Testis (tissue), 2 donors: ENCODE measurements around the gene CFAP77.

Experiments
- POLR2A ChIP-seq: fragments of 450-650 bp; IDR thresholded peaks from one replicate; pipeline ENCODE4 v1.6.1; 2017; ENCODE audit warnings: antibody characterized with exemption, mild to moderate bottlenecking, moderate library complexity
- TF ChIP-seq, protein P1 (sequence below), 3 experiments: fragments of 450-650 bp in 2 of 3; fragments of 200-600 bp in 1 of 3; sonication (generic) in 1 of 3; IDR thresholded peaks; one replicate each; pipeline ENCODE4 v1.5.1; 2016 to 2019; ENCODE audit warnings: antibody characterized with exemption in 3 of 3, mild to moderate bottlenecking in 2 of 3, moderate library complexity in 1 of 3

GRCh38 chr9:132488626-132489025, 78.6 kb downstream of the CFAP77 start:
- TF ChIP-seq, protein P1, sequence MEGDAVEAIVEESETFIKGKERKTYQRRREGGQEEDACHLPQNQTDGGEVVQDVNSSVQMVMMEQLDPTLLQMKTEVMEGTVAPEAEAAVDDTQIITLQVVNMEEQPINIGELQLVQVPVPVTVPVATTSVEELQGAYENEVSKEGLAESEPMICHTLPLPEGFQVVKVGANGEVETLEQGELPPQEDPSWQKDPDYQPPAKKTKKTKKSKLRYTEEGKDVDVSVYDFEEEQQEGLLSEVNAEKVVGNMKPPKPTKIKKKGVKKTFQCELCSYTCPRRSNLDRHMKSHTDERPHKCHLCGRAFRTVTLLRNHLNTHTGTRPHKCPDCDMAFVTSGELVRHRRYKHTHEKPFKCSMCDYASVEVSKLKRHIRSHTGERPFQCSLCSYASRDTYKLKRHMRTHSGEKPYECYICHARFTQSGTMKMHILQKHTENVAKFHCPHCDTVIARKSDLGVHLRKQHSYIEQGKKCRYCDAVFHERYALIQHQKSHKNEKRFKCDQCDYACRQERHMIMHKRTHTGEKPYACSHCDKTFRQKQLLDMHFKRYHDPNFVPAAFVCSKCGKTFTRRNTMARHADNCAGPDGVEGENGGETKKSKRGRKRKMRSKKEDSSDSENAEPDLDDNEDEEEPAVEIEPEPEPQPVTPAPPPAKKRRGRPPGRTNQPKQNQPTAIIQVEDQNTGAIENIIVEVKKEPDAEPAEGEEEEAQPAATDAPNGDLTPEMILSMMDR (IDR thresholded peaks at IDR 0.05), result no peak
- TF ChIP-seq POLR2A, result no peak
